GM12891 (cell line): Measurements from ENCODE around the gene FAT2.

Source experiments
- PAX5 ChIP-seq: IDR thresholded peaks from 2 replicates; pipeline ENCODE4 v1.6.1; 2011; ENCODE audit warnings: low read length, moderate library complexity, mild to moderate bottlenecking; ENCODE audit not compliant: insufficient read depth, severe bottlenecking
- POLR2A ChIP-seq: IDR thresholded peaks from 2 replicates; pipeline ENCODE4 v1.6.1; 2011; ENCODE audit warnings: low read depth, low read length, control low read depth
- POLR2AphosphoS5 ChIP-seq: IDR thresholded peaks from 2 replicates; pipeline ENCODE4 v1.6.1; 2011; ENCODE audit warnings: low read depth, low read length, control low read depth
- POU2F2 ChIP-seq: IDR thresholded peaks from 2 replicates; pipeline ENCODE4 v1.6.1; 2011; ENCODE audit warnings: low read depth, mild to moderate bottlenecking, control low read depth, low read length, moderate library complexity
- SPI1 ChIP-seq: IDR thresholded peaks from 2 replicates; pipeline ENCODE4 v1.6.1; 2011; ENCODE audit warnings: low read depth, low read length, control low read depth
- TAF1 ChIP-seq: IDR thresholded peaks from 2 replicates; pipeline ENCODE4 v1.6.1; 2011; ENCODE audit warnings: low read depth, low read length, control low read depth

- TF ChIP-seq SPI1 (no peak), PAX5 (no peak), POU2F2 (no peak), POLR2A (no peak), POLR2AphosphoS5 (no peak), TAF1 (no peak)
Observed at GRCh38 chr5:151578326-151579025, 12.7 kb downstream of the FAT2 start.
